ENCODE measurements around the gene C9orf50. TPM values are rescaled to one million over a fixed set of nuclear protein-coding genes. Genes with fewer than 3 reads are reported as not detected.

Gene C9orf50
- total and polyA plus RNA-seq, 2 donors (not counting 3 experiments of a cell fraction or from before 2014, with no cell fraction given) = not detected

Other genes starting within 250 kb of the C9orf50 start
- gene NTMT1, start 5.1 kb upstream of the C9orf50 start, total RNA-seq = 47.6 and 53.2 TPM in 2 replicates
- 51.1 and 58.3 TPM in 2 replicates for gene NTMT1, start 5.1 kb upstream of the C9orf50 start, polyA plus RNA-seq
- gene ASB6, start 21.1 kb upstream of the C9orf50 start, total RNA-seq = 22.9 and 23.8 TPM in 2 replicates
- 20.3 and 21.3 TPM in 2 replicates for gene ASB6, start 21.1 kb upstream of the C9orf50 start, polyA plus RNA-seq
- 0.32 and 0.77 TPM in 2 replicates for gene PRRX2, start 44.5 kb upstream of the C9orf50 start, total RNA-seq
- gene PRRX2, start 44.5 kb upstream of the C9orf50 start, polyA plus RNA-seq = 0.19 and 0.30 TPM in 2 replicates
- not detected in 2 replicates for gene PTGES, start 131.9 kb upstream of the C9orf50 start, total RNA-seq
- not detected in 2 replicates for gene PTGES, start 131.9 kb upstream of the C9orf50 start, polyA plus RNA-seq
- gene TOR1B, start 182.1 kb upstream of the C9orf50 start, total RNA-seq = 23.1 and 29.5 TPM in 2 replicates
- 25.2 and 27.0 TPM in 2 replicates for gene TOR1B, start 182.1 kb upstream of the C9orf50 start, polyA plus RNA-seq
- gene TOR1A, start 203.0 kb upstream of the C9orf50 start, total RNA-seq = 56.6 and 57.8 TPM in 2 replicates
- gene TOR1A, start 203.0 kb upstream of the C9orf50 start, polyA plus RNA-seq = 89.8 and 93.5 TPM in 2 replicates
- 34.6 and 34.7 TPM in 2 replicates for gene C9orf78, start 214.2 kb upstream of the C9orf50 start, total RNA-seq
- gene C9orf78, start 214.2 kb upstream of the C9orf50 start, polyA plus RNA-seq = 11.4 and 17.9 TPM in 2 replicates
- gene USP20, start 214.4 kb upstream of the C9orf50 start, total RNA-seq = 13.4 and 17.4 TPM in 2 replicates
- gene USP20, start 214.4 kb upstream of the C9orf50 start, polyA plus RNA-seq = 25.9 and 30.1 TPM in 2 replicates